H9 (cell line): ENCODE data around the gene LDLR. TPM values are rescaled to one million over a fixed set of nuclear protein-coding genes. Genes with fewer than 3 reads are reported as not detected.

Experiments used
- DNase-seq: peaks from one replicate; pipeline ENCODE4 v3.0.0-alpha.2; 2017
- H2AFZ ChIP-seq: one replicate; pipeline ENCODE4 v1.6.1; 2013; ENCODE audit warnings: mild to moderate bottlenecking, low read length, control low read depth, moderate library complexity
- H2AK5ac ChIP-seq: 2 replicates; pipeline ENCODE4 v1.6.1; 2013; ENCODE audit warnings: low read length, control low read depth, mixed read lengths; ENCODE audit not compliant: insufficient read length
- H2BK120ac ChIP-seq: one replicate; pipeline ENCODE4 v1.6.1; 2013; ENCODE audit warnings: low read depth, mild to moderate bottlenecking, low read length, control low read depth, inconsistent platforms; ENCODE audit not compliant: poor library complexity, severe bottlenecking
- H2BK12ac ChIP-seq: 2 replicates; pipeline ENCODE4 v1.6.1; 2013; ENCODE audit warnings: low read length, control low read depth, mixed read lengths, low read depth; ENCODE audit not compliant: insufficient read length
- H2BK15ac ChIP-seq: 2 replicates; pipeline ENCODE4 v1.6.1; 2013; ENCODE audit warnings: low read depth, low read length, control low read depth
- H2BK20ac ChIP-seq: one replicate; pipeline ENCODE4 v1.6.1; 2013; ENCODE audit warnings: low read depth, mild to moderate bottlenecking, low read length, control low read depth, inconsistent platforms; ENCODE audit not compliant: poor library complexity, severe bottlenecking
- H2BK5ac ChIP-seq: 2 replicates; pipeline ENCODE4 v1.6.1; 2013; ENCODE audit warnings: low read length, control low read depth, mixed read lengths; ENCODE audit not compliant: insufficient read length
- H3K14ac ChIP-seq: 2 replicates; pipeline ENCODE4 v1.6.1; 2013; ENCODE audit warnings: low read length, control low read depth; ENCODE audit not compliant: insufficient read depth
- H3K18ac ChIP-seq: 2 replicates; pipeline ENCODE4 v1.6.1; 2013; ENCODE audit warnings: low read depth, mild to moderate bottlenecking, mixed read lengths, low read length, control low read depth; ENCODE audit not compliant: insufficient read length
- H3K23ac ChIP-seq: 2 replicates; pipeline ENCODE4 v1.6.1; 2013; ENCODE audit warnings: low read length, control low read depth, mixed read lengths, low read depth; ENCODE audit not compliant: insufficient read length
- H3K23me2 ChIP-seq: 2 replicates; pipeline ENCODE4 v1.6.1; 2013; ENCODE audit warnings: low read depth, mild to moderate bottlenecking, mixed read lengths, low read length, control low read depth; ENCODE audit not compliant: insufficient read length, poor library complexity, severe bottlenecking
- H3K27ac ChIP-seq: 2 replicates; pipeline ENCODE4 v1.5.1; 2013; ENCODE audit warnings: low read length, control low read depth, mixed read lengths, low read depth; ENCODE audit not compliant: insufficient read length
- H3K27me3 ChIP-seq: 2 replicates; pipeline ENCODE4 v1.6.1; 2013; ENCODE audit warnings: low read length, control low read depth, inconsistent platforms; ENCODE audit not compliant: insufficient read depth
- H3K4ac ChIP-seq: 2 replicates; pipeline ENCODE4 v1.6.1; 2013; ENCODE audit warnings: low read depth, mild to moderate bottlenecking, control low read depth, inconsistent platforms, low read length, moderate library complexity
- H3K4me1 ChIP-seq: 2 replicates; pipeline ENCODE4 v1.6.1; 2013; ENCODE audit warnings: low read length, control low read depth, inconsistent platforms; ENCODE audit not compliant: insufficient read depth
- H3K4me2 ChIP-seq: 2 replicates; pipeline ENCODE4 v1.6.1; 2013; ENCODE audit warnings: low read length, control low read depth, mixed read lengths; ENCODE audit not compliant: insufficient read length, insufficient read depth
- H3K56ac ChIP-seq: 2 replicates; pipeline ENCODE4 v1.6.1; 2013; ENCODE audit warnings: low read depth, mild to moderate bottlenecking, mixed read lengths, low read length, control low read depth; ENCODE audit not compliant: insufficient read length
- H3K79me1 ChIP-seq: 2 replicates; pipeline ENCODE4 v1.6.1; 2013; ENCODE audit warnings: low read depth, mild to moderate bottlenecking, moderate library complexity, low read length, control low read depth, inconsistent platforms; ENCODE audit not compliant: insufficient read depth, poor library complexity, severe bottlenecking
- H3K79me2 ChIP-seq: 2 replicates; pipeline ENCODE4 v1.6.1; 2013; ENCODE audit warnings: low read length, control low read depth, inconsistent platforms; ENCODE audit not compliant: insufficient read depth
- H3K9ac ChIP-seq: 2 replicates; pipeline ENCODE4 v1.6.1; 2013; ENCODE audit warnings: low read length, control low read depth, mixed read lengths; ENCODE audit not compliant: insufficient read length; ENCODE audit errors: extremely low read depth
- H3K9me3 ChIP-seq: one replicate; pipeline ENCODE4 v1.6.1; 2013; ENCODE audit warnings: low read depth, low read length, inconsistent platforms; ENCODE audit not compliant: control insufficient read depth
- H3T11ph ChIP-seq: one replicate; pipeline ENCODE4 v1.6.1; 2013; ENCODE audit warnings: mild to moderate bottlenecking, low read length, control low read depth, inconsistent platforms
- H4K20me1 ChIP-seq: one replicate; pipeline ENCODE4 v1.6.1; 2013; ENCODE audit not compliant: control insufficient read depth, insufficient read length, insufficient read depth
- H4K5ac ChIP-seq: 2 replicates; pipeline ENCODE4 v1.6.1; 2013; ENCODE audit warnings: low read depth, mild to moderate bottlenecking, mixed read lengths, low read length, control low read depth; ENCODE audit not compliant: insufficient read length
- H4K8ac ChIP-seq: replicated peaks from 2 replicates; pipeline ENCODE4 v1.6.1; 2013; ENCODE audit warnings: low read length, control low read depth, mixed read lengths, low read depth; ENCODE audit not compliant: insufficient read length
- H4K91ac ChIP-seq: 2 replicates; pipeline ENCODE4 v1.6.1; 2013; ENCODE audit warnings: low read depth, mild to moderate bottlenecking, moderate library complexity, mixed read lengths, low read length, control low read depth; ENCODE audit not compliant: insufficient read length
- H3K27ac Mint-ChIP-seq, 3 experiments: 2 replicates in 2 of 3; 3 replicates in 1 of 3; pipeline ENCODE4 v1.8.0; 2020 to 2021; ENCODE audit warnings: mixed read lengths in 3 of 3, mild to moderate bottlenecking in 1 of 3, moderate library complexity in 1 of 3
- H3K27me3 Mint-ChIP-seq: 2 replicates; pipeline ENCODE4 v1.8.0; 2021; ENCODE audit warnings: low read depth, mild to moderate bottlenecking, moderate library complexity, mixed read lengths
- H3K36me3 Mint-ChIP-seq, 3 experiments: 2 replicates in 2 of 3; 3 replicates in 1 of 3; pipeline ENCODE4 v1.8.0; 2020 to 2021; ENCODE audit warnings: low read depth in 3 of 3, mixed read lengths in 3 of 3; ENCODE audit not compliant: insufficient read depth in 1 of 3
- H3K4me1 Mint-ChIP-seq, 2 experiments: 2 replicates each; pipeline ENCODE4 v1.8.0; 2020; ENCODE audit warnings: mixed read lengths in 2 of 2
- H3K4me3 Mint-ChIP-seq, 2 experiments: 2 replicates in 1 of 2; 3 replicates in 1 of 2; pipeline ENCODE4 v1.8.0; 2020 to 2021; ENCODE audit warnings: mild to moderate bottlenecking in 2 of 2, mixed read lengths in 2 of 2, moderate library complexity in 1 of 2
- H3K9me3 Mint-ChIP-seq, 2 experiments: 2 replicates in 1 of 2; 3 replicates in 1 of 2; pipeline ENCODE4 v1.8.0; 2020; ENCODE audit warnings: mild to moderate bottlenecking in 2 of 2, mixed read lengths in 2 of 2, moderate library complexity in 1 of 2
- WGBS: extraction: QIAGEN DNeasy Blood & Tissue Kit; methylation state at CpG from one replicate; pipeline ENCODE4 v1.1.7; 2013; ENCODE audit warnings: missing lambda C conversion rate, low lambda C conversion rate, mixed read lengths; ENCODE audit not compliant: insufficient read length; ENCODE audit errors: extremely low coverage; 5-methylcytosine and 5-hydroxymethylcytosine counted together
- total RNA-seq: library from RNA; stranded (reverse); gene quantifications from 2 replicates; pipeline ENCODE4 v1.2.1, GENCODE V29; 2021
- TF ChIP-seq, protein P1 (sequence below): fragments of 200-600 bp; sonication (generic); conservative IDR thresholded peaks from 3 replicates; pipeline ENCODE4 v1.8.0; 2021; ENCODE audit warnings: antibody characterized with exemption, mild to moderate bottlenecking

Gene LDLR
- total RNA-seq, 1 experiment from 2014 or later: 92.7 TPM

DNA sequence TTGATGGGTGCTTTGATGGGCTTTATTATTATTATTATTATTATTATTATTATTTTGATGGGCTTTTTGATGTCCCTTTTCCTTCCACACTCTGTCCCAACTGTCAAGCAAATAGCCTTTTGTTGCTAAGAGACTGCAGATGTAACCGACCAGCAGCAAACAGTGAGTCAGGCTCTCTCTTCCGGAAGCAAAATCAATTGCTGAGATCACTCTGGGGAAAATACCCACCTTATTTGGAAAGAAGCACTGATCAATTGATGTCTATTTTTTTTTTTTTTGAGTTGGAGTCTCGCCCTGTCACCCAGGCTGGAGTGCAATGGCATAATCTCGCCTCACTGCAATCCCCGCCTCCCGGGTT lies 2.9 kb downstream of the LDLR start:
- H4K91ac ChIP-seq: no peak overlapping the region
- H2BK15ac ChIP-seq: no peak overlapping the region
- no peak overlapping the region for H2BK12ac ChIP-seq
- TF ChIP-seq, protein P1, sequence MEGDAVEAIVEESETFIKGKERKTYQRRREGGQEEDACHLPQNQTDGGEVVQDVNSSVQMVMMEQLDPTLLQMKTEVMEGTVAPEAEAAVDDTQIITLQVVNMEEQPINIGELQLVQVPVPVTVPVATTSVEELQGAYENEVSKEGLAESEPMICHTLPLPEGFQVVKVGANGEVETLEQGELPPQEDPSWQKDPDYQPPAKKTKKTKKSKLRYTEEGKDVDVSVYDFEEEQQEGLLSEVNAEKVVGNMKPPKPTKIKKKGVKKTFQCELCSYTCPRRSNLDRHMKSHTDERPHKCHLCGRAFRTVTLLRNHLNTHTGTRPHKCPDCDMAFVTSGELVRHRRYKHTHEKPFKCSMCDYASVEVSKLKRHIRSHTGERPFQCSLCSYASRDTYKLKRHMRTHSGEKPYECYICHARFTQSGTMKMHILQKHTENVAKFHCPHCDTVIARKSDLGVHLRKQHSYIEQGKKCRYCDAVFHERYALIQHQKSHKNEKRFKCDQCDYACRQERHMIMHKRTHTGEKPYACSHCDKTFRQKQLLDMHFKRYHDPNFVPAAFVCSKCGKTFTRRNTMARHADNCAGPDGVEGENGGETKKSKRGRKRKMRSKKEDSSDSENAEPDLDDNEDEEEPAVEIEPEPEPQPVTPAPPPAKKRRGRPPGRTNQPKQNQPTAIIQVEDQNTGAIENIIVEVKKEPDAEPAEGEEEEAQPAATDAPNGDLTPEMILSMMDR: no peak
- H3K23me2 ChIP-seq: peaks cover 13% of the 10 kb centered on the region
- H2AK5ac ChIP-seq: no peak overlapping the region
- peaks cover 5% of the 10 kb centered on the region for H4K20me1 ChIP-seq
- no peak overlapping the region for H3K14ac ChIP-seq
- H3K4me2 ChIP-seq: peak overlapping the region; percentile 99
- H3K4me1 ChIP-seq: peaks cover 7% of the 10 kb centered on the region; the same call in 1 of the 2 replicates
- H3K9ac ChIP-seq: no peak overlapping the region
- H3K9me3 ChIP-seq: no peaks in the 10 kb centered on the region
- WGBS: no CpG with 5 or more reads among the region's 6 CpGs
- peaks cover 43 to 56% (median 52%) of the 10 kb centered on the region in 3 experiments for H3K36me3 Mint-ChIP-seq
- H3K79me1 ChIP-seq: peaks cover 2% of the 10 kb centered on the region
- no peak overlapping the region for H4K8ac ChIP-seq
- no peaks in the 10 kb centered on the region for H3K27me3 Mint-ChIP-seq
- H2BK120ac ChIP-seq: no peak overlapping the region
- no peak overlapping the region for H3K56ac ChIP-seq
- H3K27ac Mint-ChIP-seq: peak overlapping the region in 1 of 3 experiments; percentile 93; a peak in 2 of 7 replicates
- H3K27ac ChIP-seq: no peak overlapping the region
- no peak overlapping the region for H4K5ac ChIP-seq
- no peak overlapping the region for H2AFZ ChIP-seq
- H3K27me3 ChIP-seq: no peaks in the 10 kb centered on the region
- no peak overlapping the region for H3T11ph ChIP-seq
- no peak overlapping the region for H3K18ac ChIP-seq
- H3K4me1 Mint-ChIP-seq: peaks cover 32 to 44% of the 10 kb centered on the region in 2 experiments
- H2BK20ac ChIP-seq: no peak overlapping the region
- H2BK5ac ChIP-seq: no peak overlapping the region
- no peak overlapping the region for H3K4ac ChIP-seq
- no peak for DNase-seq
- no peak overlapping the region for H3K23ac ChIP-seq
- peak overlapping the region; percentile 72 to 89; a peak in 4 of 5 replicates for H3K4me3 Mint-ChIP-seq
- peaks cover 58% of the 10 kb centered on the region for H3K79me2 ChIP-seq
- H3K9me3 Mint-ChIP-seq: 0 out of 5 replicates have a peak, but pooled peaks cover 0 to 4% of the 10 kb centered on the region in 2 experiments
